Fibroblast of mammary gland (primary cell): ENCODE measurements around the gene TTC33.

Source experiments
- DNase-seq: peaks from one replicate; pipeline ENCODE4 v3.0.0-alpha.2; 2010; ENCODE audit warnings: low read depth
- H3K4me3 ChIP-seq: 2 replicates; pipeline ENCODE4 v1.5.1; 2011; ENCODE audit warnings: low read depth, mild to moderate bottlenecking, low read length, moderate library complexity; ENCODE audit not compliant: control insufficient read depth
- CTCF ChIP-seq: conservative IDR thresholded peaks from 2 replicates; pipeline ENCODE4 v1.5.1; 2011; ENCODE audit warnings: low read depth, low read length, inconsistent platforms; ENCODE audit not compliant: control insufficient read depth, insufficient read depth

Gene TTC33

GRCh38 chr5:40485021-40485998 is 270.5 kb downstream of the TTC33 start:
- H3K4me3 ChIP-seq, result no peak overlapping the region
- DNase-seq, result peak; percentile 14
- no peak for TF ChIP-seq CTCF

GRCh38 chr5:40484495-40484894 is 271.3 kb downstream of the TTC33 start:
- TF ChIP-seq CTCF, result no peak
- DNase-seq, result no peak

GRCh38 chr5:40483316-40483715 is 272.4 kb downstream of the TTC33 start:
- no peak for TF ChIP-seq CTCF
- DNase-seq, result peak; percentile 55
- no peak overlapping the region for H3K4me3 ChIP-seq

More at GRCh38 chr5:40484495-40484894, 271.3 kb downstream of the TTC33 start:
- no peak overlapping the region for H3K4me3 ChIP-seq

- H3K4me3 ChIP-seq, result no peak overlapping the region
- no peak for DNase-seq
- TF ChIP-seq CTCF, result no peak
Measured at GRCh38 chr5:40481241-40481640, 274.5 kb downstream of the TTC33 start.

GRCh38 chr5:40480392-40480791 is 275.4 kb downstream of the TTC33 start:
- DNase-seq, result no peak
- no peak overlapping the region for H3K4me3 ChIP-seq
- TF ChIP-seq CTCF, result no peak

- DNase-seq, result no peak
- no peak overlapping the region for H3K4me3 ChIP-seq
- no peak for TF ChIP-seq CTCF
Measured at GRCh38 chr5:40479939-40480338, 275.8 kb downstream of the TTC33 start.
